GM08714 (cell line): Measurements from ENCODE around the gene SUGCT.

Experiments
- H3K4me3 ChIP-seq: fragments of 200-500 bp; sonication (Bioruptor generic); 2 replicates; pipeline ENCODE4 v1.5.1; 2014; ENCODE audit warnings: mild to moderate bottlenecking, low read length, inconsistent platforms
- ZNF274 ChIP-seq: IDR thresholded peaks from 2 replicates; pipeline ENCODE4 v1.6.1; 2012; ENCODE audit warnings: mild to moderate bottlenecking, low read depth, low read length

Gene SUGCT

DNA sequence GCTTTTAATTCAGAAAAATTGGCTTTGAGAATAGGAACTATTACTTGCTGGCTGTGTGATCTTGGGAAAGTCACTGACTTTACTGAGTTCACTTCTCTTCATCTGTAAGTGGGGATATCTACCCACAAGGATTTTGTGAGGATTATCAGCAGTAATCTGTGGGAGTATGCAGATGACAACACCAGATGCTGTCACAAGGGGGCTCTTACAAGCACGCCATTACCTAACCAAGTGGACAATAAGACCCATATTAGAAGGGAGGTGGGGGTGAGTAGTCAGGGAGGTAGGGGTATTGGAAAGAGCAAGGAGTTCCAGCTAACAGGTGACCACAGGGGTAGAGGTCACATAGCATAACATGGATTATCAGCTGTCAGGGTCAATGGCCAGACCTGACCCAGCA, 569.4 kb downstream of the SUGCT start:
- TF ChIP-seq ZNF274, result no peak

DNA sequence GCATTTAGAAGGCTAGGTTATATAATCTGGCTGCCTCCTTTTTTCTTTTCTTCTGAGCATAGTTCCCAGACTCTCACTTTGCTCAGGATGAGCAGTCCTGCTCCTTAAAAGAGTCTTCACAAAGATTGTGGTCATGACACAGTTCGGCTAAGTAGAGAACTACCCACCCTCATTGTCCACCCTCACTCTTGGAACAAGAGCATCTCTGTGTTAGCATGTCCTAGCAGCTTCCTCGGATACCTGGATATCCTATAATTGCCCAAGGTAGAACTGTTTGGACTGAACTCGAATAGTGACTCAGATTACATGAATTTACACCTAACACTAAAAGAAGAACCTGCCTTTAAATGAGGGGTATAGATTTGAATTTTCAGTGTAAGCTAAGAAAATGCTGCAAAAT, 572.0 kb downstream of the SUGCT start:
- TF ChIP-seq ZNF274, result no peak

More for the DNA sequence above, 569.4 kb downstream of the SUGCT start:
- no peak overlapping the region for H3K4me3 ChIP-seq

DNA sequence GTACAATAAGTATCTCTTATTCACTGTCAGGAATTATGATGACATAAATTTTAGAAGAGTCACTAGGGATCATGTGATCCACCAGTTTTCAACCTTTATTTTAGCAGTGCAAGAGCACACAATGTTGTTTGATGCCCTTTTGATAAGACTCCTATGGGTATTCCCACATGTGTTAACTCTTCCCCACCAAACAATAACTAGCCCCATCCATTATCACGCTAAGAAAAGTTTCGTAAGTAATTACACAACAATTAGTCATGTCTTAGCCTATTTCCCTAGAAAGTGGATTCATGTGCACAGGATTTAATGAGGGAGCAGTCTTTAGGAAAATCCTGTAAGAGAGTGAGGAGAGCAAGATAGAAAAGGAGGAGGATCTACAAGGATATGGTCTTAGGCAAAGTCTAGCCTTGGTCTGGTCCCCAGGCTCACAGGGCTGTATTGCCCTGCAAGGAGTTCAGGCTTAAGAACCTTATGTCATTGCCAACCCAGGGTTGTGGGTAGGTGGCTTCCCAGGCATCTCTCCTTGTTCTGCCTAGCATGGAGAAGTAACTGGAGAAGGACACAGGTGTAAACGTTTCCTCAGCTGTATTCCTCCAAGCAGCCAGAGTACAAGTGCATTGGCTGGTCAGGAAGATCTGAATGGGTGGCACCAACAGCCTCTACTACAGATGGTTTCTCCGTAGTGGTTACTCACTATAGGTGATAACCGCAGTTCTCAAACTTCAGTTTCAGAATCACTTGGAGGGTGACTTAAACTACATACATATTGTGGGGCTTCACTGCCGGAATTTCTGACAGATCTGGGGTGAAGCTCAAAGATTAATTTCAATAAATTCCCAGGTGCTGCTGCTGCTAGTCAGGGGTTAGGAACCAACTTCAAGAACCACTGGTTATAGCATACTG, 574.5 kb downstream of the SUGCT start:
- no peak overlapping the region for H3K4me3 ChIP-seq
- no peak for TF ChIP-seq ZNF274

More for the DNA sequence above, 572.0 kb downstream of the SUGCT start:
- no peak overlapping the region for H3K4me3 ChIP-seq

DNA sequence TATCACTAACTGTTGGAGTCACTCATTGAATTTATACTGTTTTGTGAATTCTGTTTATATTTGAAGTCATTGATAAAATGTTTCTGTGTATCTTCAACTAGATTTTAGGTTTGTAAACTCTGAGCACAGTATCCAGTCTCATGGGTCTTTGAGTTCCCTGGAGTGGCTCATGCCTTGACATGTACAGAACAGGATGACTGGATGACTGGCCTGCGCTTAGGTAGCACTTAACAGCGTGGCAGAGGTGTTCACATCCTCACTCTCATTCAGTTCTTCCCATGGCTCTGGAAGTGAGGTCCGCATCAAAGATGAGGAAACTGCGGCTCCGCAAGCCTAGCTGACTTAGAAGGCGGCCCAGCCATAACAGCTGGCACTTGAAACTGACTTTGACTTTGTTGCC, 576.9 kb downstream of the SUGCT start:
- H3K4me3 ChIP-seq, result no peak overlapping the region
- no peak for TF ChIP-seq ZNF274

DNA sequence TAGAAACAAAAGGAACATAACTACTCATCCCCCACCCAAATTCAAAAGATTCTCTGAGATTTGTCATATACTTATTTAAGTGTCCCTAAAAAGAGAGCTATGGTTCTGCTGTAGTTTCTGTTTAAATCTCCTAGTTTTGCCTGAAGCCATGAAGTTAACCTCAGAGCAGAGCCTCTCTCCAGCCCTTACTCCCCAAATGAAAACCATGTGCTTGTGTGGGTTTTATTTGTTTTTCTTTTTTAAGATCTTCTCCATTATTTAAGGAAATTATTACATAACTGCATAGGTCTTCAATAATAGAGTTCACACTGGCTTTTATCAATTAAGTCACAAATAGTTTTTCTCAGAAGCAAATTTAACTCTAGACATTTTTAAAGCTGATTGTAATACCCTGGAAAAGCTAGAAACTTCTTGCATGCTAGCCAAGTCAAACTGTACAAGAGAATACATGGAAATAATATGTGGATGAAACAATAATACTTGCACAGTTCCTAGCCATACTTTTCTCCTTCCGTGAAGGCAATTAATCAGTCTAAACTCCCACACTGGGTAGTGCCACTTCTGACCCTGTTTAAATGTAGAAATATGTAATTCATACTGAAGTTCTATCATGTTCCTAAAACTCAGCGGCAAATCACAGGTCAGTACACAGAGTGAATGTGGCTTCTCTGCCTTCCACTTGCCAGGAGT, 579.7 kb downstream of the SUGCT start:
- no peak overlapping the region for H3K4me3 ChIP-seq
- TF ChIP-seq ZNF274, result no peak

DNA sequence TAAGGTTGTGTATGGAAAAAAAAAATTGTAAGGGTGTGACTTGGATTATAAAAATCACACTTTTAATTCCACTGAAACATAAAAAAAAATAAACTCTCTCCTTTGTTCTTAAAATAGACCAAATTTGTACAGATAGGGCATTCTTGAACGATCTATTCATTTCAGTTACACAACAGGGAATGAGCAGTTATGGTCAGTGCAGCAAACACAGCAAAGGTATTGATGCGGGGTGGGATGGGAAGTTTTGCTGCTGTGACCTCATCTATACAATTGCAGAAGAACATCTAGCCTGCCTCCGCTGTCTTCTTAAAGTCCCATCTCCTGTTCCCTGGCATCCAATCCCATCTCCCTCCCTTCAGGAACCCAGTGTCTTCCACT, 580.2 kb downstream of the SUGCT start:
- no peak for TF ChIP-seq ZNF274
- H3K4me3 ChIP-seq, result no peak overlapping the region

DNA sequence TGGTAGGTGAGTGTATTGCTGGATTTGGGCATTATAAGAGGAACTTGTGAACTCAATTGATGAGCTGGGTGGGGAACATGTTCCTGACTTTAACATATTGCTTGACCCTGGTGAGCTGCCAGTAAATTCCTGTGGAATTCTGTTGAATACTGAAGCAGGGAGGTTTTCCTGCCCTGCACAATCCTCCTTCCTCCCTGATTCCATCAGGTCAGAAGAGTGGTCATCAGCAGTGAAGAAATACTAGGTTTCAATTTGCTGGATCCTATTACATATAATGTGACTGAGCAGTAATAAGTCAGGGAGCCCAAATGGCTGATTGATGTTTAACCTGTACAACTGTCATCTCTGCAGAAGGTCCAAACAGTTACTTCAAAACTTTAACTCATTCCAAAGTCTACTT, 581.2 kb downstream of the SUGCT start:
- no peak for TF ChIP-seq ZNF274
- H3K4me3 ChIP-seq, result no peak overlapping the region

DNA sequence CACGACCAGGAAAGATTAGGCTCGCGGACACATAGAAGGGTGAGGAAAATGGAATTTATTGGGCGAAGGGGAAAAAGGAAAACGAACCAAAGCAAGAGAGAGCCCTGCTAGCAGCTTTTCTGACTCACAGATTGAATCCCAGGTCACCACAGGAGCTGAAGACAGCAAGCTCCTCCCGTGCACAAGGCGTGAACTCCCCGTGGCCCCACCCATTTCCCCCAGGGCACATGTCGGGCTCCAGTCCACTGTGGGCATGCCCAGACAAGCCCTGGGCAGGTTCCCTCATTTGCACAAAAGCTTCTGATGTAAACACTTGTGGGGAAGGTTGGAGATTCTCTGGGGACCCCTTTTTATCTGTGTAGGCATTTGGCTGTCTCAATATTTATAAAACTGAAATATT, 582.4 kb downstream of the SUGCT start:
- H3K4me3 ChIP-seq, result no peak overlapping the region
- TF ChIP-seq ZNF274, result no peak

DNA sequence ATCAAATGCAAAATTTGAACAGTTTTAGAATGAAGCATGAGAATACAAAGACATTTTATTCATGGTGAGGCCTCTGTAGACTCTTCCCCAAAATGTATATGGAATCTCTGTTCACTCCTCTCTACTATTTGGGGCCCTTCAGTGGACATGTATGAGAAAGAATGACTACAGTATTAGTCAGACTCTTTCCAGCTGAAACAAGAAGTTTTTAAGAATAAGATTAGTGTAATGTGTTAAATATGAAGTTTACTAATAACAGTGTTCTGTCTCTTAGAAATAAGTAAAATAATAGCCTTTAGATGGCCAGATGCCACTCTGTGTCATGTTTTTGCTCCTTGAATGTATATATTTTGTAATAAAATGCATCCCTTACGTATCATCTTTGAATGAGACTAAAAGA, 585.6 kb downstream of the SUGCT start:
- no peak for TF ChIP-seq ZNF274
- no peak overlapping the region for H3K4me3 ChIP-seq

DNA sequence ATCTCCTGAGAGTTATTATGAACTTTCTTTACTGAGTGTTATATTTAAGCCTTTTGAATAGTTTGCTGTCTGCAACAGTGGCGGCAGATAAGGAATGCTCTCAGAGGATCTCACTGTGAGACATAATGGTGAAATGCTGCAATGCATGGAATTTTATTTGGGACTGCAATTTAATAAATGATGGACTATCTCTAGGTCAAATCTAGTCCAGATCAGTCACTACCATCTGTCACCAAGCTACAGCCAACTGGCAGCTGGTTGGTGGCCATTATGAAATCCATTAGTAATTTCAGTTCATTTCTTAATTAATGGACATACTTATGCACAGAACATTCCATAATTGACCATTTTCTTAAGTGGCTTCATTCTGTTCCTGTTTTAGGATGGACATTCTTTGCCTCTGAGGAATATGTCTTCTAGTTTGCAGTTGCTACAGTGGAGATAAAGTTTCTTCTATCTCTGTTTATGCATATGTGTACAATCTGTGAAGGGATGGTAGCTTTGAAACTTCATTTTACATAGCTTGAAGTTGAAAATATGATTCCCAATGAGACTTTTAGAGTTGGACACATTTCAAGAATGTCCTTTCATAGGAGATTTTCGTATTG, 586.6 kb downstream of the SUGCT start:
- H3K4me3 ChIP-seq, result no peak overlapping the region

DNA sequence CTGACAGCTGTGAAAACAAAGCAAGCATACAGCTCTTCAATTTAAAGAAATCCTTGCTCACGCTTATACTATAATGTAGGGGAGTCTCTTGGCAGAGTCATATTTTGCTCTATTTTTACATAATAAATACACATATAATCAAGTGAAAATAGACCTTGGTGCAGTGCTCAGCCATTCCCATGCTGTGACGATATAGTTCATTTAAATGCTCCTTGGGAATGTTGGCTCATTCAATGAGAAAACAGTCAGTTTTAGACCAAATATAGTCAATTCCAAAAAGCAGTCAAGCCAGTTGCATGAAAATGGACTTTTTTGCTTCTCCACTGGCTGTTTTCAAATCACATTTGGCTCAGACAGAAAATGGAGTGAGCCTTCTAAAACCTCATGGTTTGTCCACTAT, 587.4 kb downstream of the SUGCT start:
- no peak for TF ChIP-seq ZNF274
- no peak overlapping the region for H3K4me3 ChIP-seq

More for the DNA sequence above, 586.6 kb downstream of the SUGCT start:
- TF ChIP-seq ZNF274, result no peak

DNA sequence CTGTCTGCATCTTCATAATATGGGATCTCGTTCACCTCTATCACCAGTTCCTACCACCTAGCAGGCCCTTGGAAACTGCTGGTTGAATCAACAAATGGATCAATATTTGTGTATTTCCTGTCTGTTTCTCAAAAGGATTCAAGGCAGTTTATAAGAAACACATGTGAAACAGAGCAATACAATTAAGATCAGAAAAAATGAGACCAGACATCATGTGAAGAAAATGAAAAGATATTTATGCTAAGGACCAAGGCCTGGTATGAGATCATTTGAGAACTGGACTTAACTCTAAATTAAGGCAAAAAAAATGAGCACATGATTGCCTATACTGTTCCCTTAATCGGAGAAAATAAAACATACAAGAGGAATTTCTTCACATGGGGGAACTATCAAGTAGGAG, 589.0 kb downstream of the SUGCT start:
- H3K4me3 ChIP-seq, result no peak overlapping the region
- no peak for TF ChIP-seq ZNF274

DNA sequence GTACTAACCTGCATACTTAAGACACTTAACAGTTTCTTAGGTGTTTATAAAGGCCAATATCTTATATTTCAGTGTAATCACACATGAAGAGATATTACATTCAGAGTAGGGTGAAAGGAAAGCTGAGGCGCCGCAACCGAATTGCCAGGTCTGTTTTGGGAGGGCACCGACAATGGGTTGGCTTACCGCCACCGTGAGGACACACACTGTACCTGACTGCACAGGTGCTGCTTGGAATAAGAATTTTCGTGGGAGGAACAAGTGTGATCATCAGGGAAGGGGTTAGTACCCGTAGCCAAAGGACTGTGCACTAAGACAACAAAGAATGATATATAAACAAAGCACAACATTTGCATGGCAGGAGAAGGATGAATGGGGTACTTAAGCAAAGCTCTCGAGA, 591.8 kb downstream of the SUGCT start:
- H3K4me3 ChIP-seq, result no peak overlapping the region
- no peak for TF ChIP-seq ZNF274

DNA sequence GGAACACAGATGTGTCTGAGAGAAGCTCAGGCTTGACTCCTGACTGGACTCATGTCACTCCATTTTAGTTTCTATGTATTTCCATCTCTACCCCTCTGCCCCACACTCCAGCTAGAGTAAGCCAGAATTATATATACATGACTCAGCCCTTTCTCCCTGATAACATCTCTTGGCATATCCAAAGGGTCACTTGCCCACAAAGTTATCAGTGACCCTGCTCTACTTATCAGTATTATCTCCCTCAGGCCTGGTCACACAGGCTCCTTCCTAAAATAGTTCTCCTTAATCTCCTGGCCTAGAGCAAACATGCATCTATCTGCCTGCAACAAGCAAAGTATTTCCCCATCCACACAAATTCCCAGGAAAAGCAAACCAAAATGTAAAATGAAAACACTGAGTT, 598.3 kb downstream of the SUGCT start:
- TF ChIP-seq ZNF274, result no peak

DNA sequence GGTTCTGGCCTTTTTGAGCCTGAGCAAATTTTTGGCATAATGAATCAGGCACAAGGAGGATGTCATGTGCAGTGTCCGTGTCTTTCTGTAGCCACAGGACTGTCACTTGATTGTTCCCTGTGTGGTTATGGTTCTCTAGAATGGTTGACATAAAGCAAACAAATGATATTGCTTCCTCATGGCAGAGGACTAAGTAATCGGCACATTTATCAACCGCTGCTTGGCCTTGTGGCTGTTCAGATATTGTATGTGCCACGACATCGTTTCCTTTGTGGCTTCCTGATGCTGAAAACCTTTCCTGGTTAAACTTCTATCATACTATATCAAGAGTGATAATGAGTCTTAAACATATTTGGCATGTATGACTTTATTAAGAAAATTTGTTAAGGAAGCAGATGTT, 598.8 kb downstream of the SUGCT start:
- TF ChIP-seq ZNF274, result no peak
- H3K4me3 ChIP-seq, result no peak overlapping the region

More for the DNA sequence above, 598.3 kb downstream of the SUGCT start:
- no peak overlapping the region for H3K4me3 ChIP-seq
